ENCODE measurements around the gene KLF9.

DNA sequence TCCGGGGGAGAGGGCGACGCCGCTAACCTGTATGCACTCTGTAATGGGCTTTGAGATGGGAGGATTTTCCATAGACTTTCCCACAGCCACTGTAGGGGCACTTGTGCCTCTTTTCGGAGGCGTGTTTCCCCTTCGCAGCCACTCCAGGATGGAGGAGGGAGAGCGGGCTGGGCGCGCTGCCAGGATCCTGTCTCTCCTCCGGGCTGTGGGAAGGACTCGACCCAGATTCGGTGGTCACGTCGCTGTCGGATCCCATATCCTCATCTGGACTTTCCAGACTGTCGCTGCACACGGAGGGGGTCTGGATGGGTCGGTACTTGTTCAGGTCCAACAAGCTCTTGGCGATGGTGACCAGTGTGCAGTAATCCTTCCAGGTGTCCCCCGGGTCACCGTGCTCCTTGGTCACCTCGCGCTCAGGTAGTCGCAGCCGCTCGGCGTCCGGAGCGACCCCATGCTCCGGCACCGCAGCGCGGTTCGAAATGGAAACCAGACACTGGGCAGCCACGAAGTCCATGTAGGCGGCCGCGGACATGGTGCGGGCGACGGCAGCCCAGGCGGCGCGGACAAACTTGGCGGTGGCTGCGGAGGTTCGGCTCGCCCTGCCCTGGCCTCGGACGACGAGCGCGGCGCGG, 1.5 kb downstream of the KLF9 start:
- TF ChIP-seq, protein P1, sequence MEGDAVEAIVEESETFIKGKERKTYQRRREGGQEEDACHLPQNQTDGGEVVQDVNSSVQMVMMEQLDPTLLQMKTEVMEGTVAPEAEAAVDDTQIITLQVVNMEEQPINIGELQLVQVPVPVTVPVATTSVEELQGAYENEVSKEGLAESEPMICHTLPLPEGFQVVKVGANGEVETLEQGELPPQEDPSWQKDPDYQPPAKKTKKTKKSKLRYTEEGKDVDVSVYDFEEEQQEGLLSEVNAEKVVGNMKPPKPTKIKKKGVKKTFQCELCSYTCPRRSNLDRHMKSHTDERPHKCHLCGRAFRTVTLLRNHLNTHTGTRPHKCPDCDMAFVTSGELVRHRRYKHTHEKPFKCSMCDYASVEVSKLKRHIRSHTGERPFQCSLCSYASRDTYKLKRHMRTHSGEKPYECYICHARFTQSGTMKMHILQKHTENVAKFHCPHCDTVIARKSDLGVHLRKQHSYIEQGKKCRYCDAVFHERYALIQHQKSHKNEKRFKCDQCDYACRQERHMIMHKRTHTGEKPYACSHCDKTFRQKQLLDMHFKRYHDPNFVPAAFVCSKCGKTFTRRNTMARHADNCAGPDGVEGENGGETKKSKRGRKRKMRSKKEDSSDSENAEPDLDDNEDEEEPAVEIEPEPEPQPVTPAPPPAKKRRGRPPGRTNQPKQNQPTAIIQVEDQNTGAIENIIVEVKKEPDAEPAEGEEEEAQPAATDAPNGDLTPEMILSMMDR (conservative IDR thresholded peaks at IDR 0.05 in 1 of 2, IDR thresholded peaks at IDR 0.05 in 1 of 2; ENCODE audit: extremely low read depth in 1 of 2, insufficient read depth in 1 of 2, low read depth in 1 of 2, low read length in 2 of 2), result no peak
- TF ChIP-seq EZH2 (IDR thresholded peaks at IDR 0.05; ENCODE audit: borderline replicate concordance, low read length), result no peak
